Measurements from ENCODE around the gene COBL.

DNA sequence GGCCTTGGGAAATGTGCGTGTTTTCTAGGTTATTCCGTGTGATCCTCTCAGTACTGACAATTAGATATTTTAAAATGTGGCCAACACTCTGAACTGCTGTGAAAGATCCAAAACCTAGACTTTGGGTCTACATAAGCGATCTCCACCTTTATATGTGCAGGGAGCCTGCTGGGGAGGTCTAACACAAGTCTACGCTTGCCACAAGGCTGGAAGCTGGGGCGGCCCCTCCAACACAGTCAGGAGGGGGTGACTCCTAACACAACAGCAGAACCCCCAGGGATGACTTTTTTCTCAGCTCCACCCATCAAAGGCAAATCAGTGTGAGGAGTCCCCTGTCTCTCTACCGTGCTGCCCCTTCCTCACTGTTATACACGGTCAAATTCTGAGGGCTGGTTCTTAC is 202.6 kb downstream of the COBL start:
- no peak for TF ChIP-seq MTA2 (IDR thresholded peaks at IDR 0.05; ENCODE audit: low read depth)
- TF ChIP-seq, protein P1, sequence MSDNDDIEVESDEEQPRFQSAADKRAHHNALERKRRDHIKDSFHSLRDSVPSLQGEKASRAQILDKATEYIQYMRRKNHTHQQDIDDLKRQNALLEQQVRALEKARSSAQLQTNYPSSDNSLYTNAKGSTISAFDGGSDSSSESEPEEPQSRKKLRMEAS (IDR thresholded peaks at IDR 0.05; ENCODE audit: low read depth, low read length): no peak
- TF ChIP-seq CHD4 (IDR thresholded peaks at IDR 0.05): no peak
- no peak for TF ChIP-seq KAT2A (conservative IDR thresholded peaks at IDR 0.05; ENCODE audit: control insufficient read depth, low read depth, low read length)

All from GM12878 (cell line).